Measurements from ENCODE around the gene REEP1.
"Not testable (repeated sequence)": the region's sequence is repeated elsewhere in the genome, so short reads cannot be mapped to it uniquely, and the experiment has no call there.

REEP1 gene

GRCh38 chr2:86200564-86200963 is 136.9 kb downstream of the REEP1 start:
- Histone ChIP-seq H3K9ac (ENCODE audit: low read length) (peak overlapping the region; percentile 87), H3K4me1 (ENCODE audit: control insufficient read depth, low read depth, low read length) (peaks cover 14% of the 10 kb centered on the region), H3K4me3 (ENCODE audit: low read length) (peak overlapping the region; percentile 92)
- not testable (repeated sequence) for H3K27me3 ChIP-seq (ENCODE audit: control insufficient read depth, insufficient read depth, low read length); H3K36me3 ChIP-seq (ENCODE audit: control insufficient read depth, low read depth, low read length); H3K27ac ChIP-seq (ENCODE audit: low read length); H3K9me3 ChIP-seq (ENCODE audit: control insufficient read depth, low read depth, low read length)

DNA sequence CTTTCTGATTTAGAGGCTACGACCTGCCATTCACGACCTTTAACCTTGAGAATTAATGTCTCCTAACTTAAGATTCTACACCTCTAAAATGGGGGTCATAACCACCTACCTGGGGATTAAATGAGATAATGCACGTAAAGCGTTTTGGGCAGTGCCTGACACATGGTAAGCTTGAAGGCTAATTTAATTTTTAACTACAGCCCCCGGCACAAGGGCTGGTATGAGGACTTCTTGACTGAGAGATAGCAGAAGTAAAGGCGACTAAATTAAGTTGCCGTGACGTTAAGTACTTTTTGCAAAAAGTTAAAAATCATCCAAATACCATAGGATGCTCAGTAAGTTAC is 137.6 kb downstream of the REEP1 start:
- Histone ChIP-seq H3K27ac (ENCODE audit: low read length) (peak overlapping the region; percentile 79), H3K9ac (ENCODE audit: low read length) (peak overlapping the region; percentile 87), H3K9me3 (ENCODE audit: control insufficient read depth, low read depth, low read length) (no peaks in the 10 kb centered on the region), H3K36me3 (ENCODE audit: control insufficient read depth, low read depth, low read length) (no peaks in the 10 kb centered on the region), H3K27me3 (ENCODE audit: control insufficient read depth, insufficient read depth, low read length) (no peaks in the 10 kb centered on the region), H3K4me3 (ENCODE audit: low read length) (peak overlapping the region; percentile 92), H3K4me1 (ENCODE audit: control insufficient read depth, low read depth, low read length) (peaks cover 14% of the 10 kb centered on the region)

DNA sequence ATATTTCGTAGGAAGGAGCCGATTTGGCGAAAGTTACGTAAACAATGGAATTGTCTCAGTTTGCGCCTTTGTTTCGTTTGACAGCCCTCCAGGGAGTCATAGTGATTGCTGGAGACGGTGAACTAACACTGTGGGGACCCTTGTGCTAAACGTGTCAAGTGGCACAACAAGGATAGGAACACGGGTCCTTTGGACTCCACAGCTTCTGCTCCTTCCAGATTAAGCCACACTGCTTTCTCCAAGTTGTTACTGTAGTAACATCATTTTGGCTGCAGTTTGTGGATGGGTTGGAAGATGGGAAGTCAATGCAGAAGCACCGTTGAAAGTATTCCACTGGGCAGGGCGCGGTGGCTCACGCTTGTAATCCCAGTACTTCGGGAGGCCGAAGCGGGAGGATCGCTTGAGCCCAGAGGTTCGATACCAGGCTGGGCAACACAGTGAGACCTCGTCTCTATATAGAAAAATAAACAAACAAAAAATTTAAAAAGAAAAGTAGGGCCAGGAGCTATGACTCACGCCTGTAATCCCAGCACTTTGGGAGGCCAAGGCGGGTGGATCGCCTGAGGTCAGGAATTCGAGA is 141.5 kb downstream of the REEP1 start:
- no peaks in the 10 kb centered on the region for H3K9me3 ChIP-seq (ENCODE audit: control insufficient read depth, low read depth, low read length)
- peaks cover 7% of the 10 kb centered on the region for H3K4me1 ChIP-seq (ENCODE audit: control insufficient read depth, low read depth, low read length)
- peaks cover 4% of the 10 kb centered on the region for H3K36me3 ChIP-seq (ENCODE audit: control insufficient read depth, low read depth, low read length)
- H3K9ac ChIP-seq (ENCODE audit: low read length) = peak overlapping the region; percentile 92
- H3K4me3 ChIP-seq (ENCODE audit: low read length) = peak overlapping the region; percentile 91
- peak overlapping the region; percentile 61 for H3K27ac ChIP-seq (ENCODE audit: low read length)
- H3K27me3 ChIP-seq (ENCODE audit: control insufficient read depth, insufficient read depth, low read length) = no peaks in the 10 kb centered on the region

DNA sequence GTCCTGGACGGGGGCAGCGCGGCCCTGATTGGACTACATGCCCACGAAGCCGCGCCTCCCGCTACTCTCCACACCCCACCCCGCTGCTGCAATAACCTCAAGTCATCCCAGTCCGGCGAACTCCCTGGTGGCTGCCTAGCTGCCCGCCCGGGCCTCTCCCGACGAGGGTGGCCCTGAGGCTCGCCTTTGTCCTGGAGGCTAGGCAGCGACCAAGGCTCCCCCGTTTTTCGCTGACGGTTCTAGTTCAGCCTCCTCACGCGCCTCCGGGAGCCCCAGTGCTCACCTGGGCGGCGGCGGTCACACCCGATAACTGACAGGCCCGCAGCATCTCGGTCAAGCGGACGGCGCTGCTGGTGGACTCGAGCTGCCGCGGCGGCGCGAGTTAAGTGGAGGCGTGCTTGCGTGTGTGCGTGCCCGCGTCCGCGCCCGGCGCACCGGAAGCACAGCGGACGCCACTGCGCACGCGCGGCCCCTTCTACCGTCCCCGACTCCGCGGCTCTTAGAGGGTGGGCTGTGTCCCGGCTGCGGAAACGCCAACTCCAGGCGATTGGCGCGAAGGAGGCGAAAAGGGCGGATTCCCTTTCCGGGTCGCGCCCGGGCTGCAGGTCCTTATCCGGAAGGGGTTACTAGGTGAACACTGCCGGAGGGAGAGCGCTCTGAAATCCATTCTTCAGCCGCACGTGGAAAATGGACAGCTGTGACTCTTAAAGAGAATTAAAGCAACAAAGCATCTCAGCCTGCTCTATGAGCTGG is 142.2 kb downstream of the REEP1 start, which contains the start of gene IMMT:
Gene IMMT, minus strand, starts transcription at position 408 of the 753 bp plus-strand sequence. Its CDS starts 80 bp downstream, at position 328.
- Histone ChIP-seq H3K27ac (ENCODE audit: low read length) (peak within 1 kb of the TSS; percentile 91), H3K4me1 (ENCODE audit: control insufficient read depth, low read depth, low read length) (peaks cover 7% of the 10 kb centered on the region), H3K9ac (ENCODE audit: low read length) (peak within 1 kb of the TSS; percentile 92), H3K4me3 (ENCODE audit: low read length) (peak within 1 kb of the TSS; percentile 91), H3K27me3 (ENCODE audit: control insufficient read depth, insufficient read depth, low read length) (no peaks in the 10 kb centered on the region), H3K9me3 (ENCODE audit: control insufficient read depth, low read depth, low read length) (no peaks in the 10 kb centered on the region), H3K36me3 (ENCODE audit: control insufficient read depth, low read depth, low read length) (peaks cover 5% of the 10 kb centered on the region)

DNA sequence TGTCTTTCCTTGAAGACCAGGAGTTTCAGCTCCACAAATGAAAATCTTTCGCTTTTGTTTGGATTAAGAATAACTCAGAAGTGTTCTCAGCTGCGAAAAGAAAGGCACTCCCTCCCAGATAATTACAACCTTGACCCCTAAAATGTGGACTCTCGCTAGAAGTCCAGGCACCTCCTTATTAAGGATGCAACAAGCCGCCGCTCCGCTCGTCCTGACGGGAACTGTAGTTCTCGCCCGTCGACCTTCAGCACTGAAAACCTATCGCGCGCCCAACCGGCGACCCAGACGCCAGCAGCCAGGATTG is 142.7 kb downstream of the REEP1 start:
- H3K27ac ChIP-seq (ENCODE audit: low read length) = peak overlapping the region; percentile 55
- peak overlapping the region; percentile 92 for H3K9ac ChIP-seq (ENCODE audit: low read length)
- H3K27me3 ChIP-seq (ENCODE audit: control insufficient read depth, insufficient read depth, low read length) = no peaks in the 10 kb centered on the region
- H3K9me3 ChIP-seq (ENCODE audit: control insufficient read depth, low read depth, low read length) = no peaks in the 10 kb centered on the region
- H3K36me3 ChIP-seq (ENCODE audit: control insufficient read depth, low read depth, low read length) = peaks cover 11% of the 10 kb centered on the region
- H3K4me3 ChIP-seq (ENCODE audit: low read length) = peak overlapping the region; percentile 91
- H3K4me1 ChIP-seq (ENCODE audit: control insufficient read depth, low read depth, low read length) = peaks cover 7% of the 10 kb centered on the region

GRCh38 chr2:86193901-86194567 is 143.4 kb downstream of the REEP1 start:
- Histone ChIP-seq H3K4me1 (ENCODE audit: control insufficient read depth, low read depth, low read length) (peaks cover 7% of the 10 kb centered on the region), H3K27ac (ENCODE audit: low read length) (peak overlapping the region; percentile 55), H3K27me3 (ENCODE audit: control insufficient read depth, insufficient read depth, low read length) (no peaks in the 10 kb centered on the region)

DNA sequence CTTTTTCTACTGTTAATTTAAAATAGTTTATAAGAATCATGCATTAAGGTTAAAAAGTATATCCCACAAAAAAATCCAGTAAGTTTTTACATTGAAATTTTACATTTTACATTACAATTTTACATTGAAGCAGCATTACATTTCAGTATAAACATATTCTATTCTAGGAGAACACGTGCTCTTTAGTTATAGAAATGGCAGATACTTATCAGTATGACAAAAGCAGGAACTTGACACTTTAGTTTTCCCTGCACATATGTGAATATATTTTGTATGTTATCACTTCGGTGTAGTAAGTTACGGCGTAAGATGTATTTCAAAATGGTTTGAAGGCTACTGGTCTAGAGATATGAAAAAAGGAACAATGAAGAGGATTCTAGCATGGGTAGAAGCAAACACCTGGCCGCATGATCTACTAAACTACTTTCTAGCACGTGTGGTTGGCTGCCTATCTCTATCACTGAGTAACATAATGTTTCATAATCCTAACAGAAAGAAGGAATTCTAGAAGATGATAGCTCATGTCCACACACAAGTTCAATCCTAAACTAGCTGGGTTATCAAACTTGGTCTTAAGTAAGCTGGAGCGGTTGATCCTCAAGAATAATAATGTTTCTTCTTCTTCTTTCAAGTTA is 147.5 kb downstream of the REEP1 start:
- H3K9ac ChIP-seq (ENCODE audit: low read length) = no peak overlapping the region
- H3K36me3 ChIP-seq (ENCODE audit: control insufficient read depth, low read depth, low read length) = peaks cover 11% of the 10 kb centered on the region
- H3K27me3 ChIP-seq (ENCODE audit: control insufficient read depth, insufficient read depth, low read length) = no peaks in the 10 kb centered on the region
- H3K9me3 ChIP-seq (ENCODE audit: control insufficient read depth, low read depth, low read length) = no peaks in the 10 kb centered on the region
- no peak overlapping the region for H3K4me3 ChIP-seq (ENCODE audit: low read length)
- H3K27ac ChIP-seq (ENCODE audit: low read length) = no peak overlapping the region
- H3K4me1 ChIP-seq (ENCODE audit: control insufficient read depth, low read depth, low read length) = peaks cover 7% of the 10 kb centered on the region

More at GRCh38 chr2:86193901-86194567, 143.4 kb downstream of the REEP1 start:
- H3K9me3 ChIP-seq (ENCODE audit: control insufficient read depth, low read depth, low read length) = no peaks in the 10 kb centered on the region
- peaks cover 11% of the 10 kb centered on the region for H3K36me3 ChIP-seq (ENCODE audit: control insufficient read depth, low read depth, low read length)
- peak overlapping the region; percentile 92 for H3K9ac ChIP-seq (ENCODE audit: low read length)
- H3K4me3 ChIP-seq (ENCODE audit: low read length) = peak overlapping the region; percentile 91

DNA sequence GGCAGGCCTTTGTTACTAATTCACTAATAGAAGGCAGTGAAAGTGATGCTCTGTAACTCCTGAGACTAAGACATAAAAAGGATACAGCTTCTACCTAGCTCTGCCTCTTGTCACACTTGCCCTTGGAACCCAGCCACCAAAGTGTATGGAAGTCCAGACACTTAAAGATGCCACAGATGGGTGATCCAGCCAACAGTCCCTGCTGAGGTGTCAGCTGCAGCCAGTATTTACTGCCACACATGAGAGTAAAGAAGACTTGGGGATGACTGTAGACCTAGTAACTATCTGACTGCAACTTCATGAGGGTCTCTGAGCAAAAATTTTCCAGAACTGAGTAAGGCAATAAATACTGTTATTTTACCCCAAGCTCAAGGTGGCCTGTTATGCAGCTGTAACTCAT is 151.0 kb downstream of the REEP1 start:
- Histone ChIP-seq H3K9me3 (ENCODE audit: control insufficient read depth, low read depth, low read length) (no peaks in the 10 kb centered on the region), H3K36me3 (ENCODE audit: control insufficient read depth, low read depth, low read length) (peaks cover 7% of the 10 kb centered on the region), H3K4me3 (ENCODE audit: low read length) (no peak overlapping the region), H3K27ac (ENCODE audit: low read length) (no peak overlapping the region), H3K27me3 (ENCODE audit: control insufficient read depth, insufficient read depth, low read length) (no peaks in the 10 kb centered on the region), H3K4me1 (ENCODE audit: control insufficient read depth, low read depth, low read length) (no peaks in the 10 kb centered on the region), H3K9ac (ENCODE audit: low read length) (no peak overlapping the region)

- Histone ChIP-seq H3K4me3 (ENCODE audit: low read length) (no peak overlapping the region), H3K36me3 (ENCODE audit: control insufficient read depth, low read depth, low read length) (peaks cover 11% of the 10 kb centered on the region), H3K4me1 (ENCODE audit: control insufficient read depth, low read depth, low read length) (no peaks in the 10 kb centered on the region), H3K9me3 (ENCODE audit: control insufficient read depth, low read depth, low read length) (no peaks in the 10 kb centered on the region), H3K27me3 (ENCODE audit: control insufficient read depth, insufficient read depth, low read length) (no peaks in the 10 kb centered on the region), H3K27ac (ENCODE audit: low read length) (no peak overlapping the region), H3K9ac (ENCODE audit: low read length) (no peak overlapping the region)
These were observed 151.8 kb downstream of the REEP1 start for GRCh38 chr2:86185517-86186212.

- peaks cover 51% of the 10 kb centered on the region for H3K36me3 ChIP-seq (ENCODE audit: control insufficient read depth, low read depth, low read length)
- no peaks in the 10 kb centered on the region for H3K9me3 ChIP-seq (ENCODE audit: control insufficient read depth, low read depth, low read length)
- H3K27ac ChIP-seq (ENCODE audit: low read length) = no peak overlapping the region
- no peaks in the 10 kb centered on the region for H3K27me3 ChIP-seq (ENCODE audit: control insufficient read depth, insufficient read depth, low read length)
- no peak overlapping the region for H3K9ac ChIP-seq (ENCODE audit: low read length)
- H3K4me1 ChIP-seq (ENCODE audit: control insufficient read depth, low read depth, low read length) = no peaks in the 10 kb centered on the region
- H3K4me3 ChIP-seq (ENCODE audit: low read length) = no peak overlapping the region
These were observed 160.8 kb downstream of the REEP1 start for GRCh38 chr2:86176597-86176996.

DNA sequence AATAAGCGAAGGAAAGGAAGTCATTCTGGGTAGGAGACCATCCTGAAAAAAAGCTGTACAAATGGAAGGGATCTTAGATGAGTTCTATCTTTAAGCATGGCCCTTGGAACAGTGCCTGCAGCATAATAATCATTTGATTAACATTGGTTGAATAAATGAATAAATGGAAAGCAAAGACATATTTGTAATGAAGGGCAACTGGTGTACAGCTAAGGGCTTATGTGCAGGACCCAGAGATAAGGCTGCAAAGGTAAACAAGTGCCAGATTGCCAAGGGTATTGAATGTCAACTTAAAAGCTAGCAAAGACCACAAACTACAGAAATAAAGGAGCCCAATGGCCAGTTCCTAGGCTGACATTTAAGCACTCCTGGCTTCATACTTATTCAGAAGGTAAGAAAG is 161.6 kb downstream of the REEP1 start:
- Histone ChIP-seq H3K9ac (ENCODE audit: low read length) (no peak overlapping the region), H3K4me3 (ENCODE audit: low read length) (no peak overlapping the region), H3K4me1 (ENCODE audit: control insufficient read depth, low read depth, low read length) (no peaks in the 10 kb centered on the region), H3K36me3 (ENCODE audit: control insufficient read depth, low read depth, low read length) (peaks cover 55% of the 10 kb centered on the region), H3K27me3 (ENCODE audit: control insufficient read depth, insufficient read depth, low read length) (no peaks in the 10 kb centered on the region), H3K27ac (ENCODE audit: low read length) (no peak overlapping the region), H3K9me3 (ENCODE audit: control insufficient read depth, low read depth, low read length) (no peaks in the 10 kb centered on the region)

All from iPS-18a (cell line).